GM21367 (cell line): ENCODE measurements around the gene NTRK2.
A peak's percentile ranks its signal among the peaks of the same experiment; 100 is the strongest.

Source experiments
- ATAC-seq: cut with Tn5 transposase; IDR thresholded peaks from one replicate; pipeline ENCODE4 v1.9.1; 2021; ENCODE audit not compliant: unreplicated experiment

NTRK2 gene

DNA sequence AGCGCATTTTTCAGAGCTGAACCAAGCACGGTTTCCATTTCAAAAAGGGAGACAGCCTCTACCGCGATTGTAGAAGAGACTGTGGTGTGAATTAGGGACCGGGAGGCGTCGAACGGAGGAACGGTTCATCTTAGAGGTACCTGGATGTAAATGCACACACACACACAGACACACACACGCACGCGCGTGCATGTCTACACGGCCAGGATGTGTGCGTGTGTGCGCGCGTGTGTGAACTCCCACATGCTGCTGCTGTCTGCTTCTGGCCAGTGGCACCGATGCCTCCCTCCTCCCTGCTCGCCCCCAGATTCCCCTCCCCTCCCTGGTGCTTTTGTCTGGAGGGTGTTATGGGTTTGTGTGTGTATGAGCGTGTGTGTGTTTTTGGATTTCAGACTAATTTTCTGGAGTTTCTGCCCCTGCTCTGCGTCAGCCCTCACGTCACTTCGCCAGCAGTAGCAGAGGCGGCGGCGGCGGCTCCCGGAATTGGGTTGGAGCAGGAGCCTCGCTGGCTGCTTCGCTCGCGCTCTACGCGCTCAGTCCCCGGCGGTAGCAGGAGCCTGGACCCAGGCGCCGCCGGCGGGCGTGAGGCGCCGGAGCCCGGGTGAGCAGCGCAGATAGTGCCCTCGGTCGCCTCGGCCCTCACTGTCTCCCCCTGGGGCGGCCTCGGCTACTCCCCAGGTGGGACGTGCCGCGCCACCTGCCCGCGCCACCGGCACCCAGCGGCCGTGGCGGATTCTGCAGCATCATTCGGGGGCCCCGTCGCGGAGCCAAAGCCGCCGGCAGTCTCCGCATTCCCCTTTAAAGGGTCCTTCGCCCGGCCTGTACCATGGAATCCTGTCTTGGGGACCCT is at the start of gene NTRK2:
Gene NTRK2 (plus strand): TSS at position 442 of the 850 bp plus-strand sequence. CDS start 1,020 bp downstream, outside the sequence.
- peak; percentile 35 for ATAC-seq

DNA sequence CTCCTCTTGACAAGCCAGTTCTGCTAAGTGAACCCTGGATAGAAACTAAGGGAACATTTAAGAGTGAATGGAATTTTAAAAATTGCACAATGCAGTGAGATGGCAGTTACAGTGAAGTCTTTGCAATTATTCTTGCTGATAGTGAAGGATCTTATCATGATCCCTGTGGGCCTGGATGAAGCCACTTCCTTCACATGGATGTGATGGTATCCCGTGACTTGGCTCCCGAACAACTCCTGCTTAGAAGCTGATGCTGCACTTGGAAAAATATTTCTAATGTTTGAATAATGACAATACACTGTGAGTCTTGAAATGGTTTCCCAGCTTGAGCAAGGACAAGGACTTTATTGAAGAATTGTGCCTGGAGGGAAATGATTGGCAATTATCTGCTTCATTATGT is 49.2 kb upstream of the NTRK2 start:
- ATAC-seq: no peak

DNA sequence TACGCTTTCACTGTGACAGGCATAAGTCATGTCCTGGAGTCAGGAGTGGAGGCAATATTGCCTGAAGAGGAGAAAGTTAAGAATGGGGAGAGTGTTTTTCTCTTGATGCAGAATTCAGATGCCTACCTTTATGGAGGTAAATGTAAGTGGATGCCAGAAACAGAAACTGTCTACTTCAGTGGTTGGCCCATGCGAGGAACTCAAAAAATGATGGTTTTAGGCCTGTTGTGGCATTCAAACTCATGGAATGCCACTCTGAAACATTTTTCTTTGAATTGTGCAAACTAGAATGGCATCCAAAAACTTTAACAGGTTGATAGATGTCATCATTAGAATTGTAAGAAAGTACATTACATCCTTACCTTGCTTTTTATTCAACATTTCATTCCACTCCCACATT is 47.7 kb upstream of the NTRK2 start:
- no peak for ATAC-seq

- no peak for ATAC-seq
Observed at GRCh38 chr9:84622981-84623380, 46.5 kb upstream of the NTRK2 start.

GRCh38 chr9:84636436-84636835 is 33.1 kb upstream of the NTRK2 start:
- ATAC-seq: no peak

- ATAC-seq: no peak
Observed at GRCh38 chr9:84642553-84643141, 26.9 kb upstream of the NTRK2 start.

GRCh38 chr9:84647699-84648098 is 21.8 kb upstream of the NTRK2 start:
- ATAC-seq: no peak

GRCh38 chr9:84652496-84653120 is 16.9 kb upstream of the NTRK2 start:
- no peak for ATAC-seq

GRCh38 chr9:84655447-84655846 is 14.1 kb upstream of the NTRK2 start:
- no peak for ATAC-seq

- ATAC-seq: no peak
Observed at GRCh38 chr9:84659313-84659712, 10.2 kb upstream of the NTRK2 start.

- ATAC-seq: no peak
Observed at GRCh38 chr9:84659773-84660172, 9.8 kb upstream of the NTRK2 start.

DNA sequence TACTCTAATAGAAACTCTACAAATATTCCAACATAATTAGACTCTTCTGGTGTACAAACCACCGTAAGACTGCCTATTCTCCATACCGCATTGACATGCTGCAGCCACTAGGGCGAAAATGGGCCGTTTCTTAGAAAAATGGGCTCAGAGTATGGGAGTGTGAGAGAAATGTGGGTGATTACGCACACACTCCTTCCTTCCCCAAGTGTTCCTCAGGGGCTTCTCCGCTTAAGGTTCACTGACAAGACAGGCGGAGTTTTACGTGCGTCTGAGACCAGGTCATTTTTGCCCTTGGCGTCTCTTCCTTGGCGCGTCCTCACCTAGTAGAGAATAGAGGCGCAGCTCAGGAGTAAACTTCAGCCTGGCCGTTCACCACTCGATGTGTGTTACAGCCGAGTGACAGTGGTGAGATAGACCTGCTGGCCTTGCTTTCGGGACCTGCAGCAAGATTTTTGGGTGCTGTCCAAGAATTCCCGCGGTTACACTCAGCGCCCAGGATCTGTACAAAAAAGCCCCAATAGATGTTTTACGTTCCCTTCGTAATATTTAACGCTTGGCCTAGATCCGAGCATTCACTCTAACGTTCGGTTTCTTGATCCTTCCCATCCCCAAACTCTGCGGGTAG is 1.8 kb upstream of the NTRK2 start:
- ATAC-seq: peak; percentile 37

- peak; percentile 71 for ATAC-seq
Observed at GRCh38 chr9:84668196-84669012, 1.1 kb upstream of the NTRK2 start.

DNA sequence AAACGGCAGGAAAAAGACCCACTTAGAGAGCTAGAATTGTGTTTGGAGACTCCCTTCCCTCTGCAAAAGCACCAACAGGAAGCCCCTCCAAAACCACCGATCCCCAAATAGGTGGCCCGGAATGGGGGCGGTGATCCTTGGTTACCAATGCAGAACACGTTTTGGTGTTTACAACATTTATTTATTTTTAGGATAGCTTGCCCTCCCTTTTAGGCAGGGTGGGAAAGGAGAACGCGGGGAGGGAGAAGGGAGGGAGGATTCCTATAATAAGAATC is 579 bp upstream of the NTRK2 start:
- no peak for ATAC-seq

DNA sequence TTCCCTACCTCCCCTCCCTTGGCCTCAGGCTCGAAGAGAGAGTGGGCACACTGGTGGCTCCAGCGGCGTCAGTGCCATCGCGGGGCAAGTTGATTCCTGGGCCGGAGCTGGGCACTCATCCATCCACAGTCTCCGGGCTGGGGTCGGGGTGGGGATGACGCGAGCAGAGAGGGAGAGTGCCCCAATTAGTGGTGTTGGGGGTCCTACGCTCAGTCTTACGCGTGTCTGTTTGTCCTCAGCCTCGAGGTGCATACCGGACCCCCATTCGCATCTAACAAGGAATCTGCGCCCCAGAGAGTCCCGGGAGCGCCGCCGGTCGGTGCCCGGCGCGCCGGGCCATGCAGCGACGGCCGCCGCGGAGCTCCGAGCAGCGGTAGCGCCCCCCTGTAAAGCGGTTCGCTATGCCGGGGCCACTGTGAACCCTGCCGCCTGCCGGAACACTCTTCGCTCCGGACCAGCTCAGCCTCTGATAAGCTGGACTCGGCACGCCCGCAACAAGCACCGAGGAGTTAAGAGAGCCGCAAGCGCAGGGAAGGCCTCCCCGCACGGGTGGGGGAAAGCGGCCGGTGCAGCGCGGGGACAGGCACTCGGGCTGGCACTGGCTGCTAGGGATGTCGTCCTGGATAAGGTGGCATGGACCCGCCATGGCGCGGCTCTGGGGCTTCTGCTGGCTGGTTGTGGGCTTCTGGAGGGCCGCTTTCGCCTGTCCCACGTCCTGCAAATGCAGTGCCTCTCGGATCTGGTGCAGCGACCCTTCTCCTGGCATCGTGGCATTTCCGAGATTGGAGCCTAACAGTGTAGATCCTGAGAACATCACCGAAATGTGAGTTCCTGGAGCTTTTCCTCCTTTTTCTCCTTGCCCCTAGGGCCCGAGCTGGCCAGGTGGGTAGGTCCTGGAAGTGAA is 861 bp downstream of the NTRK2 start:
- no peak for ATAC-seq

DNA sequence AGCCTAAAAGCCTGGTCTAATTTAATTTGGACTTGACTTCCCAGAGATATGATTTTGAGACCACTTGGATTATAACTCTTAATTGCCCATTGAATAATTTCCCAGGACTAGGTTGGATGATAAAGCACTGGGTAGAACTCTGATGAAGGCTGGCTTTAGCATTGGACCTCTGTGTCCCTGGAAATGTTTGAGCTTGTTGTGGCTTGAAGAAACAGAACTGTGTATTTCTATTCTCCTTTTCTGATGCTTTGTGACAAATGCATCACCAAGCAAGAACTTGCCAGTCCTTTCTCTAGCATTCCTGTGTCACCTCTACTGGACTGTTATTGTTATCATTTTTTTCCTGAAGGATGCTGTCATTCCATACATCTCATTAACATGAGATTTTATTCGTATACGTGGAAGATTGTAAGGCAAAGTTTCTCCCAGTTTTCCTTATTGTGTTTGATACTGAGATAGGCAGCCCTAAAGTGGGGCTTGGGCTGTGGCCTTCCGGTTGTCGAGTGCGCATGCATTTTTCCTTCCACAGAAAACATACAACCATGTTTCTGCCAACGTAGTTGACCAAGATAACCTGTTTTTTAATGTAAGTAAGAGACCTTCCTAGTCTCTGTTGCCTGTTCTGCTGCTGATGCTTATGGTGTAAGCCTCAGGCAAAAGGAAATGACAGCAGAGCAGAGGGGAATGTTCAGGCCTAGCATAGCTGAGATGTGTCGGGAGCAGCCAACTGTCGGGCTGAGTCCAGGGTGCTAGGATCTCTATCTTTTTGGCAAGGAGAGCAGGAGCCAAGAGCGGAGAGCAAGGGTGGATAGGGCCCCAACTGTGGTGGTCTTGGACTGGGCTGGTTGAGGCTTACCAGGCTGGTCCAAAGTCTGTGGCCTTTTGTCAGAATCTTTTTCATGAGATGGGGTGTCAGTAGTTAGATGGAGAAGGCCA is 2.3 kb downstream of the NTRK2 start:
- ATAC-seq: no peak

GRCh38 chr9:84673806-84674205 is 4.3 kb downstream of the NTRK2 start:
- ATAC-seq: no peak

DNA sequence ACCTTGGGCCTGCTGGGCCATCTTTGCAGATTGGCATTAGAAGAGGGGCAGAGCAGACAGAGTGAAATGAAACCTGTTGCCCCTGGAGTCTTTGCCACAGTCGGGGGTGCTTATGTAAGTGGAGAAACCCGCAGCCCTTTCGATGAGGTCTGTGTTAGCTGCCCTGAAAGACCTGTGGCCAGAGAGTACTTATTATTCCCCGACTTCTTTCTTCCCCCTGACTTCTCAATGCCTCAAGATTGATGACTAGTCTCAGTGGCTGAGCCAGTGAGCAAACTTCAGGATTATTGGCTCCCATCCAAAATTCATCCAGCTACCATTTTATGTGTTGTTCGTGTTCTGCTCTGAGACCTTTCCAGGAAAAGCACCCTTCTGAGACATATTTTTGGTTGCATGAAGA is 7.6 kb downstream of the NTRK2 start:
- ATAC-seq: no peak

- no peak for ATAC-seq
Observed at GRCh38 chr9:84679571-84679970, 10.0 kb downstream of the NTRK2 start.
